ENCODE measurements around the gene EPB41L1. TPM values are rescaled to one million over a fixed set of nuclear protein-coding genes. Genes with fewer than 3 reads are reported as not detected.

Gene EPB41L1
- total and polyA plus RNA-seq, 2 experiments from 2014 or later, result 24.1 to 48.7 TPM

DNA sequence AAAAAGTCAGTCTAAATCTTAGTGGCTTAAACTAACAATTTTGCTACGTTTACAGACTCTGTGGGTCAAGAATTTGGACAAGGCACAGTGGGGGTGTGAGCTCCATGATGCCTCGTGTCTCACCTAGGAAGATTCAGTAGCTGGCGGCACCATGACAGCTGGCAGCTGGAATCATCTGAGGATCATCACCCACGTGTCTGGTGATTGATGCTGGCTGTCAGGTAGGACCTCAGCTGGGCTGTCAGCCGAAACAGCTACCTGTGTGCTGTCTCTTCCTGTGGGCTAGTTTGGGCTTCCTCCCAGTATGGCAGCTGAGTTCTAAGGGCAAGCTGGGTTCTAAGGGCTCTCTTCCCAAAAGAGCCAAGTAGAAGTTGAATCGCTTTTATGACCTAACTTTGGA, 125.2 kb downstream of the EPB41L1 start:
- H3K36me3 Mint-ChIP-seq (ENCODE audit: low read depth), result no peaks in the 10 kb centered on the region
- H3K36me3 ChIP-seq (ENCODE audit: insufficient read depth), result no peaks in the 10 kb centered on the region
- no peak overlapping the region for H3K27ac Mint-ChIP-seq
- no peak overlapping the region for H3K4me3 ChIP-seq
- ATAC-seq (no peak), DNase-seq (ENCODE audit: low spot score) (no peak)
- no peak overlapping the region for H3K4me3 Mint-ChIP-seq
- no peak overlapping the region for H3K4me2 ChIP-seq
- no peaks in the 10 kb centered on the region for H3F3A ChIP-seq (replicated peaks; ENCODE audit: low read depth)
- no peaks in the 10 kb centered on the region for H3K9me2 ChIP-seq (ENCODE audit: insufficient read depth)
- H3K9me3 Mint-ChIP-seq, result no peaks in the 10 kb centered on the region
- no peak overlapping the region for H2AFZ ChIP-seq
- H3K27me3 Mint-ChIP-seq (ENCODE audit: insufficient read depth, low read depth, poor library complexity), result peaks cover 5% of the 10 kb centered on the region
- H3K27ac ChIP-seq (ENCODE audit: low read depth), result no peak overlapping the region
- TF ChIP-seq, protein P1, sequence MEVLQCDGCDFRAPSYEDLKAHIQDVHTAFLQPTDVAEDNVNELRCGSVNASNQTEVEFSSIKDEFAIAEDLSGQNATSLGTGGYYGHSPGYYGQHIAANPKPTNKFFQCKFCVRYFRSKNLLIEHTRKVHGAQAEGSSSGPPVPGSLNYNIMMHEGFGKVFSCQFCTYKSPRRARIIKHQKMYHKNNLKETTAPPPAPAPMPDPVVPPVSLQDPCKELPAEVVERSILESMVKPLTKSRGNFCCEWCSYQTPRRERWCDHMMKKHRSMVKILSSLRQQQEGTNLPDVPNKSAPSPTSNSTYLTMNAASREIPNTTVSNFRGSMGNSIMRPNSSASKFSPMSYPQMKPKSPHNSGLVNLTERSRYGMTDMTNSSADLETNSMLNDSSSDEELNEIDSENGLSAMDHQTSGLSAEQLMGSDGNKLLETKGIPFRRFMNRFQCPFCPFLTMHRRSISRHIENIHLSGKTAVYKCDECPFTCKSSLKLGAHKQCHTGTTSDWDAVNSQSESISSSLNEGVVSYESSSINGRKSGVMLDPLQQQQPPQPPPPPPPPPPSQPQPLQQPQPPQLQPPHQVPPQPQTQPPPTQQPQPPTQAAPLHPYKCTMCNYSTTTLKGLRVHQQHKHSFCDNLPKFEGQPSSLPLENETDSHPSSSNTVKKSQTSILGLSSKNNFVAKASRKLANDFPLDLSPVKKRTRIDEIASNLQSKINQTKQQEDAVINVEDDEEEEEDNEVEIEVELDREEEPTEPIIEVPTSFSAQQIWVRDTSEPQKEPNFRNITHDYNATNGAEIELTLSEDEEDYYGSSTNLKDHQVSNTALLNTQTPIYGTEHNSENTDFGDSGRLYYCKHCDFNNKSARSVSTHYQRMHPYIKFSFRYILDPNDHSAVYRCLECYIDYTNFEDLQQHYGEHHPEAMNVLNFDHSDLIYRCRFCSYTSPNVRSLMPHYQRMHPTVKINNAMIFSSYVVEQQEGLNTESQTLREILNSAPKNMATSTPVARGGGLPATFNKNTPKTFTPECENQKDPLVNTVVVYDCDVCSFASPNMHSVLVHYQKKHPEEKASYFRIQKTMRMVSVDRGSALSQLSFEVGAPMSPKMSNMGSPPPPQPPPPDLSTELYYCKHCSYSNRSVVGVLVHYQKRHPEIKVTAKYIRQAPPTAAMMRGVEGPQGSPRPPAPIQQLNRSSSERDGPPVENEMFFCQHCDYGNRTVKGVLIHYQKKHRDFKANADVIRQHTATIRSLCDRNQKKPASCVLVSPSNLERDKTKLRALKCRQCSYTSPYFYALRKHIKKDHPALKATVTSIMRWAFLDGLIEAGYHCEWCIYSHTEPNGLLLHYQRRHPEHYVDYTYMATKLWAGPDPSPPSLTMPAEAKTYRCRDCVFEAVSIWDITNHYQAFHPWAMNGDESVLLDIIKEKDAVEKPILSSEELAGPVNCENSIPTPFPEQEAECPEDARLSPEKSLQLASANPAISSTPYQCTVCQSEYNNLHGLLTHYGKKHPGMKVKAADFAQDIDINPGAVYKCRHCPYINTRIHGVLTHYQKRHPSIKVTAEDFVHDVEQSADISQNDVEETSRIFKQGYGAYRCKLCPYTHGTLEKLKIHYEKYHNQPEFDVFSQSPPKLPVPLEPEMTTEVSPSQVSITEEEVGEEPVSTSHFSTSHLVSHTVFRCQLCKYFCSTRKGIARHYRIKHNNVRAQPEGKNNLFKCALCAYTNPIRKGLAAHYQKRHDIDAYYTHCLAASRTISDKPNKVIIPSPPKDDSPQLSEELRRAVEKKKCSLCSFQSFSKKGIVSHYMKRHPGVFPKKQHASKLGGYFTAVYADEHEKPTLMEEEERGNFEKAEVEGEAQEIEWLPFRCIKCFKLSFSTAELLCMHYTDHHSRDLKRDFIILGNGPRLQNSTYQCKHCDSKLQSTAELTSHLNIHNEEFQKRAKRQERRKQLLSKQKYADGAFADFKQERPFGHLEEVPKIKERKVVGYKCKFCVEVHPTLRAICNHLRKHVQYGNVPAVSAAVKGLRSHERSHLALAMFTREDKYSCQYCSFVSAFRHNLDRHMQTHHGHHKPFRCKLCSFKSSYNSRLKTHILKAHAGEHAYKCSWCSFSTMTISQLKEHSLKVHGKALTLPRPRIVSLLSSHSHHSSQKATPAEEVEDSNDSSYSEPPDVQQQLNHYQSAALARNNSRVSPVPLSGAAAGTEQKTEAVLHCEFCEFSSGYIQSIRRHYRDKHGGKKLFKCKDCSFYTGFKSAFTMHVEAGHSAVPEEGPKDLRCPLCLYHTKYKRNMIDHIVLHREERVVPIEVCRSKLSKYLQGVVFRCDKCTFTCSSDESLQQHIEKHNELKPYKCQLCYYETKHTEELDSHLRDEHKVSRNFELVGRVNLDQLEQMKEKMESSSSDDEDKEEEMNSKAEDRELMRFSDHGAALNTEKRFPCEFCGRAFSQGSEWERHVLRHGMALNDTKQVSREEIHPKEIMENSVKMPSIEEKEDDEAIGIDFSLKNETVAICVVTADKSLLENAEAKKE (CRISPR knock-in tag; IDR thresholded peaks at IDR 0.05), result no peak
- no peak for TF ChIP-seq NANOG (IDR thresholded peaks at IDR 0.05; ENCODE audit: borderline replicate concordance)
- TF ChIP-seq ZNF114 (CRISPR knock-in tag; IDR thresholded peaks at IDR 0.05), result no peak
- TF ChIP-seq, protein P2, sequence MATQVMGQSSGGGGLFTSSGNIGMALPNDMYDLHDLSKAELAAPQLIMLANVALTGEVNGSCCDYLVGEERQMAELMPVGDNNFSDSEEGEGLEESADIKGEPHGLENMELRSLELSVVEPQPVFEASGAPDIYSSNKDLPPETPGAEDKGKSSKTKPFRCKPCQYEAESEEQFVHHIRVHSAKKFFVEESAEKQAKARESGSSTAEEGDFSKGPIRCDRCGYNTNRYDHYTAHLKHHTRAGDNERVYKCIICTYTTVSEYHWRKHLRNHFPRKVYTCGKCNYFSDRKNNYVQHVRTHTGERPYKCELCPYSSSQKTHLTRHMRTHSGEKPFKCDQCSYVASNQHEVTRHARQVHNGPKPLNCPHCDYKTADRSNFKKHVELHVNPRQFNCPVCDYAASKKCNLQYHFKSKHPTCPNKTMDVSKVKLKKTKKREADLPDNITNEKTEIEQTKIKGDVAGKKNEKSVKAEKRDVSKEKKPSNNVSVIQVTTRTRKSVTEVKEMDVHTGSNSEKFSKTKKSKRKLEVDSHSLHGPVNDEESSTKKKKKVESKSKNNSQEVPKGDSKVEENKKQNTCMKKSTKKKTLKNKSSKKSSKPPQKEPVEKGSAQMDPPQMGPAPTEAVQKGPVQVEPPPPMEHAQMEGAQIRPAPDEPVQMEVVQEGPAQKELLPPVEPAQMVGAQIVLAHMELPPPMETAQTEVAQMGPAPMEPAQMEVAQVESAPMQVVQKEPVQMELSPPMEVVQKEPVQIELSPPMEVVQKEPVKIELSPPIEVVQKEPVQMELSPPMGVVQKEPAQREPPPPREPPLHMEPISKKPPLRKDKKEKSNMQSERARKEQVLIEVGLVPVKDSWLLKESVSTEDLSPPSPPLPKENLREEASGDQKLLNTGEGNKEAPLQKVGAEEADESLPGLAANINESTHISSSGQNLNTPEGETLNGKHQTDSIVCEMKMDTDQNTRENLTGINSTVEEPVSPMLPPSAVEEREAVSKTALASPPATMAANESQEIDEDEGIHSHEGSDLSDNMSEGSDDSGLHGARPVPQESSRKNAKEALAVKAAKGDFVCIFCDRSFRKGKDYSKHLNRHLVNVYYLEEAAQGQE (IDR thresholded peaks at IDR 0.05; ENCODE audit: unreplicated experiment), result no peak
- TF ChIP-seq POLR2AphosphoS5 (IDR thresholded peaks at IDR 0.05; ENCODE audit: low read depth), result no peak
- TF ChIP-seq STAT1 (IDR thresholded peaks at IDR 0.05; ENCODE audit: unreplicated experiment), result no peak
- no peak for TF ChIP-seq EZH2phosphoT487 (IDR thresholded peaks at IDR 0.05; ENCODE audit: unreplicated experiment)
- no peak for TF ChIP-seq EZH2 (IDR thresholded peaks at IDR 0.05; ENCODE audit: low read depth, unreplicated experiment)
- TF ChIP-seq CREB1 (CRISPR knock-in tag; IDR thresholded peaks at IDR 0.05; ENCODE audit: low read depth), result no peak
- TF ChIP-seq JUNB (IDR thresholded peaks at IDR 0.05; ENCODE audit: unreplicated experiment), result no peak
- TF ChIP-seq, protein P3, sequence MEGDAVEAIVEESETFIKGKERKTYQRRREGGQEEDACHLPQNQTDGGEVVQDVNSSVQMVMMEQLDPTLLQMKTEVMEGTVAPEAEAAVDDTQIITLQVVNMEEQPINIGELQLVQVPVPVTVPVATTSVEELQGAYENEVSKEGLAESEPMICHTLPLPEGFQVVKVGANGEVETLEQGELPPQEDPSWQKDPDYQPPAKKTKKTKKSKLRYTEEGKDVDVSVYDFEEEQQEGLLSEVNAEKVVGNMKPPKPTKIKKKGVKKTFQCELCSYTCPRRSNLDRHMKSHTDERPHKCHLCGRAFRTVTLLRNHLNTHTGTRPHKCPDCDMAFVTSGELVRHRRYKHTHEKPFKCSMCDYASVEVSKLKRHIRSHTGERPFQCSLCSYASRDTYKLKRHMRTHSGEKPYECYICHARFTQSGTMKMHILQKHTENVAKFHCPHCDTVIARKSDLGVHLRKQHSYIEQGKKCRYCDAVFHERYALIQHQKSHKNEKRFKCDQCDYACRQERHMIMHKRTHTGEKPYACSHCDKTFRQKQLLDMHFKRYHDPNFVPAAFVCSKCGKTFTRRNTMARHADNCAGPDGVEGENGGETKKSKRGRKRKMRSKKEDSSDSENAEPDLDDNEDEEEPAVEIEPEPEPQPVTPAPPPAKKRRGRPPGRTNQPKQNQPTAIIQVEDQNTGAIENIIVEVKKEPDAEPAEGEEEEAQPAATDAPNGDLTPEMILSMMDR (conservative IDR thresholded peaks at IDR 0.05; ENCODE audit: low read depth in 2 of 2), result no peak
- TF ChIP-seq, protein P4, sequence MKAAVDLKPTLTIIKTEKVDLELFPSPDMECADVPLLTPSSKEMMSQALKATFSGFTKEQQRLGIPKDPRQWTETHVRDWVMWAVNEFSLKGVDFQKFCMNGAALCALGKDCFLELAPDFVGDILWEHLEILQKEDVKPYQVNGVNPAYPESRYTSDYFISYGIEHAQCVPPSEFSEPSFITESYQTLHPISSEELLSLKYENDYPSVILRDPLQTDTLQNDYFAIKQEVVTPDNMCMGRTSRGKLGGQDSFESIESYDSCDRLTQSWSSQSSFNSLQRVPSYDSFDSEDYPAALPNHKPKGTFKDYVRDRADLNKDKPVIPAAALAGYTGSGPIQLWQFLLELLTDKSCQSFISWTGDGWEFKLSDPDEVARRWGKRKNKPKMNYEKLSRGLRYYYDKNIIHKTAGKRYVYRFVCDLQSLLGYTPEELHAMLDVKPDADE (IDR thresholded peaks at IDR 0.05), result no peak
- no peak for TF ChIP-seq ZNF331 (CRISPR knock-in tag; IDR thresholded peaks at IDR 0.05; ENCODE audit: low read depth)
- 0 out of 3 replicates have a peak, but pooled peaks cover 2% of the 10 kb centered on the region for H3K4me1 Mint-ChIP-seq
- H4K20me1 ChIP-seq (replicated peaks; ENCODE audit: insufficient read depth), result no peaks in the 10 kb centered on the region
- H3K27me3 ChIP-seq (ENCODE audit: insufficient read depth), result no peaks in the 10 kb centered on the region
- H3K4me1 ChIP-seq (ENCODE audit: insufficient read depth), result no peaks in the 10 kb centered on the region
- H3K79me2 ChIP-seq (replicated peaks; ENCODE audit: insufficient read depth), result no peaks in the 10 kb centered on the region
